GM12878 (cell line): ENCODE data around the gene TMEM35A. TPM values are rescaled to one million over a fixed set of nuclear protein-coding genes. Genes with fewer than 3 reads are reported as not detected.

Source experiments
- ATAC-seq: fragments of 200-7000 bp; cut with Tn5 transposase; 3 replicates; pipeline ENCODE4 v1.9.1; 2020; ENCODE audit warnings: mild to moderate bottlenecking, moderate library complexity
- BruUV-seq: library from RNA; stranded (reverse); fragments of 400-500 nt; replicated peaks from 2 replicates; lab custom pipeline; 2021; lab: Mats Ljungman, UMichigan
- CTCF ChIA-PET: fragments of 300-600 bp; sonication (Branson Sonifier 250); formaldehyde crosslinking; extraction: SDS; loops from one replicate; lab custom pipeline; 2021; ENCODE audit warnings: inconsistent platforms; lab: Yijun Ruan, JAX
- POLR2A ChIA-PET: fragments of 350-600 bp; formaldehyde crosslinking; extraction: SDS; loops from one replicate; lab custom pipeline; 2021; ENCODE audit warnings: inconsistent platforms; lab: Charles Lee
- RAD21 ChIA-PET: fragments of 300-600 bp; sonication (Branson Sonifier 250); formaldehyde crosslinking; loops from one replicate; lab custom pipeline; 2023; ENCODE audit warnings: antibody characterized with exemption; ENCODE audit not compliant: unreplicated experiment; lab: Charles Lee
- SMC1A ChIA-PET: fragments of 300-600 bp; sonication (Branson Sonifier 250); formaldehyde crosslinking; loops from one replicate; lab custom pipeline; 2023; ENCODE audit not compliant: unreplicated experiment, uncharacterized antibody; lab: Charles Lee
- DNase-seq: peaks from one replicate; pipeline ENCODE4 v3.0.0-alpha.2; 2011; ENCODE audit warnings: low read depth, low spot score
- FAIRE-seq: peaks from 3 replicates; lab custom pipeline; 2011; peaks lifted over from hg19 to GRCh38; lab: Jason Lieb, UNC
- H2AFZ ChIP-seq: 2 replicates; pipeline ENCODE4 v1.6.0; 2011; ENCODE audit warnings: low read depth, low read length, control low read depth; ENCODE audit not compliant: control insufficient read depth
- H3K27ac ChIP-seq: 2 replicates; pipeline ENCODE4 v1.5.1; 2011; ENCODE audit warnings: control low read depth; ENCODE audit not compliant: control insufficient read depth, insufficient read depth
- H3K27me3 ChIP-seq, 2 experiments: replicated peaks in 1 of 2; 2 replicates each; pipeline versions ENCODE4 v1.6.0 to v1.6.1; 2011; ENCODE audit warnings: low read length in 1 of 2; ENCODE audit not compliant: control insufficient read depth in 2 of 2, insufficient read depth in 2 of 2
- H3K36me3 ChIP-seq, 2 experiments: 2 replicates each; pipeline ENCODE4 v1.5.1; 2011; ENCODE audit warnings: low read length in 1 of 2; ENCODE audit not compliant: control insufficient read depth in 2 of 2, insufficient read depth in 2 of 2
- H3K4me1 ChIP-seq: 2 replicates; pipeline ENCODE4 v1.6.1; 2011; ENCODE audit warnings: mild to moderate bottlenecking, low read length, moderate library complexity, mixed read lengths; ENCODE audit not compliant: control insufficient read depth, insufficient read depth
- H3K4me2 ChIP-seq: 2 replicates; pipeline ENCODE4 v1.6.0; 2011; ENCODE audit warnings: control low read depth; ENCODE audit not compliant: control insufficient read depth, insufficient read depth
- H3K4me3 ChIP-seq: fragments of 200-600 bp; sonication (generic); 2 replicates; pipeline ENCODE4 v1.5.1; 2016
- H3K79me2 ChIP-seq: 2 replicates; pipeline ENCODE4 v1.6.0; 2011; ENCODE audit warnings: low read length; ENCODE audit not compliant: control insufficient read depth, insufficient read depth
- H3K9ac ChIP-seq: 2 replicates; pipeline ENCODE4 v1.8.0; 2011; ENCODE audit warnings: low read length, control low read depth, mixed read lengths; ENCODE audit not compliant: control insufficient read depth, insufficient read depth
- H3K9me3 ChIP-seq: replicated peaks from 3 replicates; pipeline ENCODE4 v1.5.1; 2011; ENCODE audit warnings: mild to moderate bottlenecking, low read length; ENCODE audit not compliant: control insufficient read depth, insufficient read depth
- H4K20me1 ChIP-seq: 2 replicates; pipeline ENCODE4 v1.6.0; 2011; ENCODE audit not compliant: control insufficient read depth, insufficient read depth
- DPF2 ChIP-seq: fragments of 450-650 bp; IDR thresholded peaks from 2 replicates; pipeline ENCODE4 v1.6.1; 2017; ENCODE audit warnings: mild to moderate bottlenecking
- NFXL1 ChIP-seq: fragments of 450-650 bp; IDR thresholded peaks from 2 replicates; pipeline ENCODE4 v1.6.1; 2017; ENCODE audit warnings: antibody characterized with exemption, mild to moderate bottlenecking, borderline replicate concordance
- POLR2AphosphoS5 ChIP-seq: IDR thresholded peaks from 2 replicates; pipeline ENCODE4 v1.6.1; 2011; ENCODE audit warnings: mild to moderate bottlenecking, low read length, inconsistent platforms
- RAD21 ChIP-seq: IDR thresholded peaks from 2 replicates; pipeline ENCODE4 v1.6.1; 2011; ENCODE audit warnings: mild to moderate bottlenecking, low read depth, low read length, moderate library complexity; ENCODE audit not compliant: insufficient read depth
- RCOR1 ChIP-seq: conservative IDR thresholded peaks from 2 replicates; pipeline ENCODE4 v1.6.1; 2012; ENCODE audit warnings: low read depth, low read length, improper control_type of control experiment
- SIX5 ChIP-seq: IDR thresholded peaks from 2 replicates; pipeline ENCODE4 v1.6.1; 2011; ENCODE audit warnings: mild to moderate bottlenecking, low read depth, low read length, moderate library complexity; ENCODE audit not compliant: severe bottlenecking
- SMARCA5 ChIP-seq: fragments of 450-650 bp; IDR thresholded peaks from 2 replicates; pipeline ENCODE4 v1.6.1; 2017; ENCODE audit warnings: mild to moderate bottlenecking
- SPI1 ChIP-seq: IDR thresholded peaks from 2 replicates; pipeline ENCODE4 v1.6.1; 2011; ENCODE audit warnings: low read depth, mild to moderate bottlenecking, low read length, moderate library complexity, borderline replicate concordance; ENCODE audit not compliant: insufficient read depth
- SREBF2 ChIP-seq: IDR thresholded peaks from 2 replicates; pipeline ENCODE4 v1.6.1; 2012; ENCODE audit warnings: mild to moderate bottlenecking, low read length
- USF2 ChIP-seq: IDR thresholded peaks from 2 replicates; pipeline ENCODE4 v1.6.1; 2011; ENCODE audit warnings: low read depth, low read length, improper control_type of control experiment, borderline replicate concordance
- ZBTB11 ChIP-seq: fragments of 450-650 bp; formaldehyde crosslinking; IDR thresholded peaks from 2 replicates; pipeline ENCODE4 v1.5.0; 2022; ENCODE audit warnings: mild to moderate bottlenecking, missing genetic modification characterization
- WGBS: methylation state at CpG from one replicate; pipeline ENCODE4 v1.1.6; 2016; ENCODE audit warnings: low lambda C conversion rate; ENCODE audit not compliant: insufficient replicate concordance, insufficient coverage; ENCODE audit errors: missing lambda C conversion rate; 5-methylcytosine and 5-hydroxymethylcytosine counted together
- in situ Hi-C: fragments of 300-500 bp; cut with MboI; formaldehyde crosslinking; loops from 9 replicates; pipeline ENCODE4 v1.14.3; 2018; ENCODE audit warnings: mixed read lengths
- intact Hi-C: fragments of 100-400 bp; cut with micrococcal nuclease; formaldehyde crosslinking; loops from one replicate; pipeline ENCODE4 v1.14.2; 2022; ENCODE audit not compliant: unreplicated experiment
- polyA plus RNA-seq, 11 experiments: library from polyadenylated mRNA; depleted of rRNA in 4 of 11; unstranded in 6 of 11; stranded (reverse) in 5 of 11; fragments of >200 nt; fragmentation: Nextera tagmentation in 4 of 11; fragmentation: Illumina TruSeq in 1 of 11; extraction: Ambion mirVana in 4 of 11; extraction: Trizol in 1 of 11; gene quantifications; 1 replicate in 1 of 11; 2 replicates in 10 of 11; pipeline versions ENCODE4 v1.2.1 to v1.2.3, GENCODE V29; 2011 to 2016; ENCODE audit warnings: inconsistent platforms in 2 of 11, missing spikeins in 2 of 11, low read depth in 1 of 11
- total RNA-seq, 4 experiments: library from RNA; depleted of rRNA in 3 of 4; stranded (reverse); fragments of >200 nt in 3 of 4; fragmentation: Illumina TruSeq in 1 of 4; extraction: Trizol in 1 of 4; gene quantifications; 2 replicates each; pipeline versions ENCODE4 v1.2.1 to v1.2.3, GENCODE V29; 2013 to 2021
- TF ChIP-seq, protein P1 (sequence below): fragments of 450-650 bp; IDR thresholded peaks from 2 replicates; pipeline ENCODE4 v1.6.1; 2016; ENCODE audit warnings: mild to moderate bottlenecking
- TF ChIP-seq, protein P2 (sequence below): fragments of 450-650 bp; IDR thresholded peaks from 2 replicates; pipeline ENCODE4 v1.6.1; 2018; ENCODE audit warnings: mild to moderate bottlenecking, low read depth, moderate library complexity; ENCODE audit not compliant: partially characterized antibody

The TMEM35A gene
- total and polyA plus RNA-seq, 10 of the 15 experiments (the other 5 are each of a cell fraction or from before 2014, with no cell fraction given), result not detected

DNA sequence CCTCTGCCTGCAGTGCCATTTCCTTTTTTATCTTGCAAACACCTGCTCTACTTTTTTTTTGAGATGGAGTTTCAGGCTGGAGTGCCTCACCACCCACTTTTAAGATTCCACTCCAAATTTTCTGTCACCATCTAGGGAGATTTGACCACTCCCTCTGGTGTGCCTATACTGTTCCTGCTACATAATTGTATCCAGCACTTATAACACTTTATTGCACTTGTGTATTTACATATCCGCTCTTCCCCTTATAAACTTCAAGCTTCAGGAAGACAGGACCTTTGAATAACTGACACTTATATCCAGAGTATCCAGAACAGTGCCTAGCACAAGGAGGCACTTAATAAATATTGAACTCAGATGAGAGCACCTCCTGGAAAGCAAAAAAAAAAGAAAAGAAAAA lies 13.1 kb downstream of the TMEM35A start:
- RAD21 ChIA-PET, result interaction anchor here (0.7 kb wide), 1 partner anchor 138 kb away, joined by 3 read pairs; no protein-coding TSS in a partner anchor
- FAIRE-seq (no peak), ATAC-seq (no peak), DNase-seq (no peak)
- no peak for TF ChIP-seq RCOR1
- no peak for TF ChIP-seq DPF2
- TF ChIP-seq POLR2AphosphoS5, result no peak
- TF ChIP-seq SPI1, result no peak
- no peak for TF ChIP-seq SMARCA5
- no peak for TF ChIP-seq USF2
- TF ChIP-seq NFXL1, result no peak
- TF ChIP-seq ZBTB11, result no peak
- TF ChIP-seq RAD21, result no peak
- TF ChIP-seq, protein P1, sequence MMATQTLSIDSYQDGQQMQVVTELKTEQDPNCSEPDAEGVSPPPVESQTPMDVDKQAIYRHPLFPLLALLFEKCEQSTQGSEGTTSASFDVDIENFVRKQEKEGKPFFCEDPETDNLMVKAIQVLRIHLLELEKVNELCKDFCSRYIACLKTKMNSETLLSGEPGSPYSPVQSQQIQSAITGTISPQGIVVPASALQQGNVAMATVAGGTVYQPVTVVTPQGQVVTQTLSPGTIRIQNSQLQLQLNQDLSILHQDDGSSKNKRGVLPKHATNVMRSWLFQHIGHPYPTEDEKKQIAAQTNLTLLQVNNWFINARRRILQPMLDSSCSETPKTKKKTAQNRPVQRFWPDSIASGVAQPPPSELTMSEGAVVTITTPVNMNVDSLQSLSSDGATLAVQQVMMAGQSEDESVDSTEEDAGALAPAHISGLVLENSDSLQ, result no peak
- no peak for TF ChIP-seq SREBF2
- no peak for TF ChIP-seq SIX5
- TF ChIP-seq, protein P2, sequence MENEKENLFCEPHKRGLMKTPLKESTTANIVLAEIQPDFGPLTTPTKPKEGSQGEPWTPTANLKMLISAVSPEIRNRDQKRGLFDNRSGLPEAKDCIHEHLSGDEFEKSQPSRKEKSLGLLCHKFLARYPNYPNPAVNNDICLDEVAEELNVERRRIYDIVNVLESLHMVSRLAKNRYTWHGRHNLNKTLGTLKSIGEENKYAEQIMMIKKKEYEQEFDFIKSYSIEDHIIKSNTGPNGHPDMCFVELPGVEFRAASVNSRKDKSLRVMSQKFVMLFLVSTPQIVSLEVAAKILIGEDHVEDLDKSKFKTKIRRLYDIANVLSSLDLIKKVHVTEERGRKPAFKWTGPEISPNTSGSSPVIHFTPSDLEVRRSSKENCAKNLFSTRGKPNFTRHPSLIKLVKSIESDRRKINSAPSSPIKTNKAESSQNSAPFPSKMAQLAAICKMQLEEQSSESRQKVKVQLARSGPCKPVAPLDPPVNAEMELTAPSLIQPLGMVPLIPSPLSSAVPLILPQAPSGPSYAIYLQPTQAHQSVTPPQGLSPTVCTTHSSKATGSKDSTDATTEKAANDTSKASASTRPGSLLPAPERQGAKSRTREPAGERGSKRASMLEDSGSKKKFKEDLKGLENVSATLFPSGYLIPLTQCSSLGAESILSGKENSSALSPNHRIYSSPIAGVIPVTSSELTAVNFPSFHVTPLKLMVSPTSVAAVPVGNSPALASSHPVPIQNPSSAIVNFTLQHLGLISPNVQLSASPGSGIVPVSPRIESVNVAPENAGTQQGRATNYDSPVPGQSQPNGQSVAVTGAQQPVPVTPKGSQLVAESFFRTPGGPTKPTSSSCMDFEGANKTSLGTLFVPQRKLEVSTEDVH, result no peak
- no TSS peak for BruUV-seq
- POLR2A ChIA-PET, result interaction anchor here (0.5 to 0.6 kb wide), 2 partner anchors 26 to 176 kb away, joined by 3 read pairs; no protein-coding TSS in a partner anchor
- H3K27me3 ChIP-seq, result no peaks in the 10 kb centered on the region
- SMC1A ChIA-PET, result no interaction called here
- intact Hi-C loops (no loop called here), in situ Hi-C loops (no loop called here)
- H3K4me2 ChIP-seq, result no peak overlapping the region
- H3K36me3 ChIP-seq, result no peaks in the 10 kb centered on the region
- no peaks in the 10 kb centered on the region for H3K4me1 ChIP-seq
- no peak overlapping the region for H2AFZ ChIP-seq
- no peaks in the 10 kb centered on the region for H3K9me3 ChIP-seq
- no peak overlapping the region for H3K9ac ChIP-seq
- WGBS, result 76% methylated on average over 1 of the region's 1 CpG
- no peak overlapping the region for H3K4me3 ChIP-seq
- CTCF ChIA-PET, result no interaction called here
- no peaks in the 10 kb centered on the region for H4K20me1 ChIP-seq
- H3K79me2 ChIP-seq, result no peaks in the 10 kb centered on the region
- no peak overlapping the region for H3K27ac ChIP-seq
